GM23338 (cell line): ENCODE data around the gene MBD5.

Source experiments
- EZH2 ChIP-seq: fragments of 200-600 bp; sonication (generic); IDR thresholded peaks from one replicate; pipeline ENCODE4 v1.8.0; 2017; ENCODE audit warnings: antibody characterized with exemption, mild to moderate bottlenecking, low read depth; ENCODE audit not compliant: unreplicated experiment
- EZH2phosphoT487 ChIP-seq: fragments of 200-600 bp; sonication (generic); IDR thresholded peaks from one replicate; pipeline ENCODE4 v1.8.1; 2018; ENCODE audit warnings: antibody characterized with exemption; ENCODE audit not compliant: unreplicated experiment
- TF ChIP-seq, protein P1 (sequence below), 2 experiments: fragments of 200-600 bp in 1 of 2; sonication (generic) in 1 of 2; conservative IDR thresholded peaks; 2 replicates each; pipeline versions ENCODE4 v1.5.1 to v1.6.1; 2016 to 2017; ENCODE audit warnings: antibody characterized with exemption in 2 of 2, low read depth in 2 of 2, mild to moderate bottlenecking in 2 of 2, moderate library complexity in 1 of 2

DNA sequence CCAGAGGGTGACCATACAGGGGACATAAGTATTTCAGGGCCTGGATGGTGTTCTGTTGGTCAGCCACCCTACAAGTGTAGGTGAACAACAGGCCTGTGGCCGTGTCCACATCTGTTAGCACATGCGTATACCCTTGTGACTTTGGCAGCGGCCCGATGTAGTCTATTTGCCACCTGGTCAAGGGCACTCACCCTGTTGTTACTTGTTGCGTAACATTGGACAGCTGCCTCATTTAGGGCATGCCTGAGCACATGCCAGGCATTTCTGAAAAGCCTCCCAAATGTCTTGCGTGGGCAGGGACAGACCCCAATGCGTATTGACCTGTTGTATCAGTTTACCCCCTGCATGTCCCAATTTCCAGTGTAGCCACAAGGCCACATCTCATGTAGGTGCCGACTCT is 235.0 kb downstream of the MBD5 start:
- TF ChIP-seq EZH2 (no peak), EZH2phosphoT487 (no peak)
- TF ChIP-seq, protein P1, sequence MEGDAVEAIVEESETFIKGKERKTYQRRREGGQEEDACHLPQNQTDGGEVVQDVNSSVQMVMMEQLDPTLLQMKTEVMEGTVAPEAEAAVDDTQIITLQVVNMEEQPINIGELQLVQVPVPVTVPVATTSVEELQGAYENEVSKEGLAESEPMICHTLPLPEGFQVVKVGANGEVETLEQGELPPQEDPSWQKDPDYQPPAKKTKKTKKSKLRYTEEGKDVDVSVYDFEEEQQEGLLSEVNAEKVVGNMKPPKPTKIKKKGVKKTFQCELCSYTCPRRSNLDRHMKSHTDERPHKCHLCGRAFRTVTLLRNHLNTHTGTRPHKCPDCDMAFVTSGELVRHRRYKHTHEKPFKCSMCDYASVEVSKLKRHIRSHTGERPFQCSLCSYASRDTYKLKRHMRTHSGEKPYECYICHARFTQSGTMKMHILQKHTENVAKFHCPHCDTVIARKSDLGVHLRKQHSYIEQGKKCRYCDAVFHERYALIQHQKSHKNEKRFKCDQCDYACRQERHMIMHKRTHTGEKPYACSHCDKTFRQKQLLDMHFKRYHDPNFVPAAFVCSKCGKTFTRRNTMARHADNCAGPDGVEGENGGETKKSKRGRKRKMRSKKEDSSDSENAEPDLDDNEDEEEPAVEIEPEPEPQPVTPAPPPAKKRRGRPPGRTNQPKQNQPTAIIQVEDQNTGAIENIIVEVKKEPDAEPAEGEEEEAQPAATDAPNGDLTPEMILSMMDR (conservative IDR thresholded peaks at IDR 0.05; ENCODE audit: low read depth in 2 of 2), result no peak
